Transverse colon (tissue), 4 donors: ENCODE measurements around the gene RHOT2.

Source experiments
- CTCF ChIP-seq, 5 experiments: fragments of 200-600 bp in 3 of 5; fragments of 450-650 bp in 2 of 5; sonication (generic) in 3 of 5; IDR thresholded peaks; 1 replicate in 2 of 5; 2 replicates in 3 of 5; pipeline ENCODE4 v1.5.1; 2016 to 2017; ENCODE audit warnings: antibody characterized with exemption in 5 of 5, inconsistent platforms in 3 of 5, mild to moderate bottlenecking in 2 of 5, moderate library complexity in 1 of 5
- EP300 ChIP-seq: sonication (generic); formaldehyde crosslinking; IDR thresholded peaks from one replicate; pipeline ENCODE4 v1.6.1; 2017; ENCODE audit warnings: antibody characterized with exemption, low read depth
- POLR2AphosphoS5 ChIP-seq, 3 donors: sonication (generic); formaldehyde crosslinking; IDR thresholded peaks; one replicate each; pipeline ENCODE4 v1.6.1; 2016; ENCODE audit warnings: antibody characterized with exemption in 3 of 3

- no peak for TF ChIP-seq CTCF (IDR thresholded peaks at IDR 0.05)
- TF ChIP-seq POLR2AphosphoS5 (IDR thresholded peaks at IDR 0.05): no peak
- no peak for TF ChIP-seq EP300
Measured at GRCh38 chr16:700684-701584, 33.0 kb downstream of the RHOT2 start.
